DMS79 (cell line): ENCODE data around the gene PRKCA.
"Not testable (repeated sequence)": the region's sequence is repeated elsewhere in the genome, so short reads cannot be mapped to it uniquely, and the experiment has no call there.

Experiments used
- DNase-seq: peaks from one replicate; lab custom pipeline; 2025; lab: John Stamatoyannopoulos, UW

Gene PRKCA

DNA sequence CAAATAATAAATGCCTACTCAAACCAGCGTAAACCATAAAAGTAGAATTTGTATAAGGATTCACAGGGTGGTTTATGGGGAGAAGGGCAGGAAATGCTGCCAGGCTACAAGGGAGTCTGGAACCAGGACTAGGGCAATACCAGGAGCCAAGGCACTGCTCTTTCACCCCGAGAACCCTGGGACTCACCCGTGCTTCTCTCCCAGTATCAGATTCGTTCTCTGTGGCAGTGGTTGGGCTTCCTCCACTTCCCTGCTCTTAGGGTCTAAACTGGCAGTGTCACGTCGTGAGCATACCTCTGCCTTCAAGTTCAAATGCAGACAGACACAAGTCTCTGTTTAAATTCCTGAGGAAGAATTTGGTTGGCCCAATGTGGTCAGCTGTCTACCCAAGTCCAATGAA is 49.3 kb downstream of the PRKCA start:
- DNase-seq, result no peak

- no peak for DNase-seq
Observed at GRCh38 chr17:66353937-66354401, 51.6 kb downstream of the PRKCA start.

- DNase-seq, result no peak
Observed at GRCh38 chr17:66354472-66354871, 52.1 kb downstream of the PRKCA start.

DNA sequence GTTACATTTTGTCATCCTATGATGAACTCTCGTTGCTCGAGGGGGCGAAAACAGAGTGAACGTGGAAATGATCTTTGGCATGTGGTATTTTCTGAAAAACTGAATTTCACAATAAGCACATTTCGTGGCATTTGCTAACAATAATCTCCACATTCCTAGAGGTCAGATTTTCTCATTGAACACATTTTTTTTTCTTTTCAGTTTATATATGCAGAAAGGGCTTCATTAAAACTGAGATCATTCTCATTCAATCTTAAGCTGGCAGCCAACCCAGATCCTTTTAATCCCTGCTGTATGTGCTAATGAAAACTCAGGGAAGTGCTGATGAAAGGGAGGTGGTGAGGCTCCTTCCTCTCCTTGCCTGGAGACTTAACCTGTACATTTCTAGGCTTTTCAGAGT is 52.6 kb downstream of the PRKCA start:
- DNase-seq, result no peak

- no peak for DNase-seq
Observed at GRCh38 chr17:66355510-66355909, 53.1 kb downstream of the PRKCA start.

DNA sequence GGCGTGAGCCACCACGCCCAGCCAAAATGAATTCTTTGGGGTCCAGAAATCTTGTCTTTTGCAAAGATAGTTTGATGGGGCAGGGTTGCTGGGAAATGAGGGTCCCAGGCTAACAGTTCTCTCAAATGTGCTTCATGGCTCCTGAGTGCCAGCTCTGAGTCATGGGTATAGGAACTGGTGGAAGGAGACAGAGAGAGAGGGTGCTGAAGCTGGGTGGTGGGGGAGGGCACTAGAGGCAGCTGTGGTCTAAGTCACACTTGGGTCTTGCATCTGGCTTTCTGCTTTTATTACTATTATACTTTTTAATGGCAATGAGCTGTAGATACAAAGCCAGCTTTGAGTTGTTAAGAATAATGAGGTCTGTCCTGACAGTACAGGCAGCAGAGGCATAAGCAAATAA is 54.6 kb downstream of the PRKCA start:
- DNase-seq, result no peak

DNA sequence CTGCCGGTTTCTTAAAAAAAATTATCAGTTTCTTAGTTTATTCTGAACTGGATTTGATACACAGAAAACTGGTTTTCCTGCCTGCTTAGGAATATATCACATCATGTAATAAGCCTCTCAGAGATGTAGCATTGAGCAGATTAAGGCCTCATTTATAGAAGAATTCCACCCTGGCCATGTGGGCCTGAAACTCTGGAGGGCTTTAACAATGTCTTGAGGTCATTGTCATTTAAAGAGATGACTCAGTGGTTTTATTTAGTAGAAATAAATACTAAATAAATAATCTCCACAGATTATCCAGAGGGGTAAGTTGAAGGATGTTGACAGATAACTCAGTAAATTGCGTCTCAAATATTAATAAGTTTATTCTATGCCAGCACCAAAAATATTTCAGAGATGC is 56.9 kb downstream of the PRKCA start:
- no peak for DNase-seq

DNA sequence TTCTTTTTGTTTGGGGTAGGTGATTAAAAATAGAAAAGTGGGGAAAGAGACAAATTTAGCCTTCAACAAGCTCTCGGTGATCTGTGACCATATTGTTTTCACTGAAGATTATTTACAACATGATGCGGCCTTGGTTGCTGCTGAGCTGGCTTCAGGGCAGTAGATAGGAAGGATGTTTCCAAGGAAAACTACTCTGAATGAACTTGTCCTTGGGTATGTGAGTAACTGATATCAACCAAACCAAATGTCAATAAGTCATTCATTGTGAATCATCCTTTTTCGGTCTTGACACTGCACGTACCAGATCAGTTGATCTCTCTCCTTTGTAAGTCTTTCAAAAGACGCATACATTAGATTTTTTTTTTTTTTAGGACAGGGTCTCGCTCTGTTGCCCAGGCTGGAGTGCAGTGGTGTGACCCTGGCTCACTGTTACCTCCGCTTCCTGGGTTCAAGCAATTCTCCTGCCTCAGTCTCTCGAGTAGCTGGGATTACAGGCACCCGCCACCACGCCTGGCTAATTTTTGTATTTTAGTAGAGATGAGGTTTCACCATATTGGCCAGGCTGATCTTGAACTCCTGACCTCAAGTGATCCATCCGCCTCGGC is 58.6 kb downstream of the PRKCA start:
- DNase-seq, result not testable (repeated sequence)

DNA sequence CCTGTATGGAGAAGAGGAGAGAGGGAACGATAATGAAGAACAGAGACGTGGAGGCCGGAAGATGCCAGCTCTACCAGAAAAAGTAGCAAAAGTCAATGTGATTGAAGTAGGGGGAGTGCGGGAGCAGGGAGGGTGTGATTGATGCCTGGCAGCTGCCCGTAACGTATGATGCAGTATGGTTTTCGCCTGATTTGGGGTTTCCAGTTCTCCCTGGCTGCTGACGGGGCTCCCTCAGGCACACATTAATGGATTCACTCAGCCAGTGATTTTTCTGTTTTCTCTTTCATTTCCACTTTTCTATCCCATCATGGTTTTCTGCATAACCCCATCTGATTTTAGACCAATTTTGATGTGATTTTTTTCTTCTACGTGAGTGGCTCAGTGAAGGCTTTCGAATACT is 62.1 kb downstream of the PRKCA start:
- no peak for DNase-seq

DNA sequence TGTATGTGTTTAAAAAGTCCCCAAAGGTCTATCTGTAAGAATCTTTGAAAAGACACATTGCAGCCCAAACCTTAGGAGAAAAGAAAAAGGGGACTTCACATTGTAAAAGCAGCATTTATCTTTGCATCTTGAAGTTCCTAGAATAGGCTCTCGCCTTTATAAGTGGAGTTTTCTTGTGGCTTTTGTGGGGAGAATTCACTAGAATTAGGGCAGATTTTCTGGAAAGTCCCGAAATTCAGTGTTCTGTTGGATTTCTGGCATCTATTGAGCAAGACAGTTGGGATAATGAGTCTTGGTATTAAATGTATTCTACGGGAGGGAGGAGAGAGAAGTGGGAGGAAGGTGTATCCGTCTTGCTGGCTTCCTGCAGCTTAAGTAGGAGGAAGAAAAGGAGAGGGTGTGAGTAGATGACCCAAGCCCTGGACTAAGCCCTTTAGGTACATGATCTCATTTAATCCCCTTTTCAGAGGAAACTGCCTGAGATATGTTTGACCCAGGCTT is 62.6 kb downstream of the PRKCA start:
- DNase-seq, result no peak

GRCh38 chr17:66365903-66366302 is 63.5 kb downstream of the PRKCA start:
- DNase-seq, result no peak

DNA sequence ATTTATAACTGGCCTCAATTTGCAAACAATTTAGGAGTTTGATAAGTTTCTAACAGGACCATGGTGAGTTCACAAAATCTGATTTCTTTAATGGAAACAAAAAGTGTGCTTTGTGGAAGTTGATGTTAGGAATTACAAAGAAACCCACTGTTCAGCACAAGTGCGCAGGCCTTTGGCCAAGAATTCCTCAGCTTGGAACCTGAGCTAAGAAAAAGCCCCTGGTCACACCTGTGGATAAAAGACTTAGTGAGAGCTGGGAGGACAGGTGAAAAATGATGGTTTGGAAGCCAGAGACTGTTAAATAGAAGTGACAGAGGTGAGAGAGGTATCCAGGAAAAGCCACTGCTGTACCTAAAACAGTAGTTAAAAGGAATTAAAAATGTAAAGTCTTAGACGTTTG is 64.7 kb downstream of the PRKCA start:
- DNase-seq, result no peak

GRCh38 chr17:66369830-66370229 is 67.4 kb downstream of the PRKCA start:
- DNase-seq, result no peak

GRCh38 chr17:66371561-66371960 is 69.1 kb downstream of the PRKCA start:
- DNase-seq, result no peak

GRCh38 chr17:66372182-66372581 is 69.8 kb downstream of the PRKCA start:
- no peak for DNase-seq

DNA sequence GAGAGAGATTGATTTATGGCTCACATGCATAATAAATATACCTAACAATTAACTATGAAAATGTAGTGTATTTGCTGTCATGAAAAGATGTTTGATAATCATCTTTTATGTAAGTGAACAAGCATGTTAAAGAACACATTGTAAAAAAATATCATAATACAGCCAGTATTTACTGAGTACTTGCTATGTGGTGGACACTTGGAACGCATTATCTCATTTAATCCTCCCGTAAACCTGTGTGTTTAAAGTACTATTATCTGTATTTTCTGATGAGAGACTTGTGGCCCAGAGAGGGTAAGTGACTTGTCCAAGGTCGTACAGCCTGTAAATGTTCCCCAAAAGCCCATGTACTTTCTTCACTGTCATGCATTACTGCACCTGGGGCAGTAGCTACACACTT is 70.7 kb downstream of the PRKCA start:
- no peak for DNase-seq

DNA sequence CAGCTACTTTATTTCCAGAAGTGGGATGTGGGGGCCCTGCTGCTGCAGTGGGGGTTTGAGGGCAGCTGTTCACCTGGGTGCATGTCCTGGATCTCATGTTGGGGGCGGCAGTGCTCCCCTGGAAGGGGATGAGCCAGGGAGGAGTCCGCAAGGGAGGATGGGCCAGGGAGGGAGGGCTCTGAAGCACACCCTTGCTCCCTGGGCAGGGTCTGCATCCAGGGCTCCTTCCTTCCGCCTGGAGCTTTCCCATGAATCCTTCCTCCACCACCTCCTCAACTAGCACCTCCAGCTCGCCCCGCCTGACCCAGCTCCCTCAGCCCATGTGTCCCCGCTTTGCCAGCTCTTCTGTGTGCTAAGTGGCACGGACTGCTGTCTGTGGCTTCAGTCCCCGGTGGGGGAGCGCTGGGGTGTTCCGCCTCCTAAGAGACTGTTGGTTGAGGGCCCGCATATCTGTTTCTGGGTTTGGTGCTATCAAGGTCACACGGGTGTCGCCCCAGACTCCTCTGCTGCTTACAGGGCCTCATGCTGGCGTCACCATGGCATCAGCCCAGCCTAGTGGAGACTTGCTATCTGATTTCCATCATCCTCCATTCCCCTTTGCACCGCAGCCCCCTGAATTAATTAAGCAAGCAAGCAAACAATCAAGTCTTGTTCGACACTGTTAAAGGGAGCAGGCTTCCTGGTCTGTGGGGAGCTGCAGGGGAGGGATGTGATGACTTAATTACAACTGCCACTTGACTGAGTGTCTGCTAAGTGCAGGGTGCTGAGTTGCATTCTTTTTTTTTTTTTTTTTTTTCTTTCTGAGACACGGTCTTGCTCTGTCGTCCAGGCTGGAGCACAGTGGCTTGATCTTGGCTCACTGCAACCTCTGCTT is 71.8 kb downstream of the PRKCA start:
- DNase-seq, result peak; percentile 69

GRCh38 chr17:66375121-66375520 is 72.7 kb downstream of the PRKCA start:
- DNase-seq, result no peak

- no peak for DNase-seq
Observed at GRCh38 chr17:66378296-66378695, 75.9 kb downstream of the PRKCA start.

GRCh38 chr17:66379544-66379943 is 77.1 kb downstream of the PRKCA start:
- DNase-seq, result no peak

DNA sequence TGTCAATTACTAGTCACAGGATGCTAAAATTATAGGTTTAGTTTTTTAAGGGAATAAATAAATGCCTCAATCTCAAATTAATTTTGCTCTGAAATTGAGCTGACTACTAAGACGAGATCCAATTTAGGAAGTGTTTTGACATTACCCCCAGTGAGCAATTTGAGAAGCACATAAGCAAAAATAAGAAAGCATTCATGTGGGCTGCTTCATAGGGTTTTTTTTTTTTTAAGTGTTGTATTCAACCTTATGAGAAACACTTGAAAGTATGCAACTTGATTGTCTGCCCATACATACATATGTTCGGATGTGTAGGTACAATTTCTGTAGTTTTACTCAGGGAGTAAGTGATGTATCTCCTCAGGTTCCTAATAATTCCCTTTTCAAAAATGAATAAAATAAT is 77.6 kb downstream of the PRKCA start:
- no peak for DNase-seq

DNA sequence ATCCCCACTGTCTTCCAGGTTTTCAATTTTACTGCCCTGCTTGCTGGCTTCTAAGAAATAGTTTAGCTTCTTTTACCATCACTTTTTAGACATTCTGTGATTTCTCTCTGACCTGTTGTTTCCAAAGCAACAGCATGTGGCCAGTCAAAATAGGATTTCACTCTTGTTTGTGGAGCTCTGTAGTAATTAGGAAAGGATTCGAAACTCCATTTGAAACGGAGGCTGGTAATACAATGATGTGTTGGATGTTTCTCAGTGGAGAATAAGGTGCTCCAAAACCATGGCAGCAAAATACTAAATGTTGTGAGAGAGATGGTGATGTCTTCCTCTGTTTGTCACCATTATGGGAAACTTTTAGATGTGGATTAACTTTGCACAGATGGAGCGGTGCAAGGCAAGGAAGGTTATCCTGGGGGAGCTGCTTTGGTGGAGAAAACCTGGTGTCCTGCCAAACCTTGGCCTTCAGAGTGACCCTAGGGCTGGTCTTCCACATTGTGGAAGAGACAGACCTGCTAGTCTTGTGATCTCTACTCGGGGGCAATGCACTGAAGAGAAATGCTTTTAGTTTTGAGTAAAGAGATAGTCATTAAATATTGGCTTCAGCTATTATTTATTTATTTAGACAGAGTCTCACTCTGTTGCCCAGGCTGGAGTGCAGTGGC is 79.4 kb downstream of the PRKCA start:
- no peak for DNase-seq

GRCh38 chr17:66383333-66383732 is 80.9 kb downstream of the PRKCA start:
- DNase-seq, result no peak
